SU-DHL-6 (cell line): Measurements from ENCODE around the gene ACAA1.

ENCODE experiments used
- H2AFZ ChIP-seq: fragments of 200-600 bp; sonication (generic); 2 replicates; pipeline ENCODE4 v1.6.1; 2014; ENCODE audit warnings: low read depth, mild to moderate bottlenecking, moderate library complexity, mixed read lengths, antibody characterized with exemption, low read length; ENCODE audit not compliant: severe bottlenecking
- H3F3A ChIP-seq: fragments of 200-600 bp; shearing (Covaris generic); 2 replicates; pipeline ENCODE4 v1.6.0; 2016; ENCODE audit warnings: antibody characterized with exemption, mild to moderate bottlenecking; ENCODE audit not compliant: insufficient read depth
- H3K27ac ChIP-seq: fragments of 200-600 bp; sonication (generic); 2 replicates; pipeline ENCODE4 v1.5.1; 2016; ENCODE audit warnings: low read depth, mild to moderate bottlenecking, low read length, moderate library complexity, mixed read lengths
- H3K27me3 ChIP-seq: fragments of 200-600 bp; sonication (generic), shearing (Covaris generic); 2 replicates; pipeline ENCODE4 v1.6.0; 2014; ENCODE audit warnings: mild to moderate bottlenecking, low read length
- H3K36me3 ChIP-seq: fragments of 200-600 bp; sonication (generic); 2 replicates; pipeline ENCODE4 v1.6.1; 2014; ENCODE audit warnings: mild to moderate bottlenecking, low read length, mixed read lengths
- H3K4me2 ChIP-seq: fragments of 300-600, 200-600 bp; shearing (Covaris generic), sonication (generic); 2 replicates; pipeline ENCODE4 v1.6.0; 2014; ENCODE audit warnings: low read length, low read depth, mild to moderate bottlenecking; ENCODE audit not compliant: poor library complexity, severe bottlenecking
- H3K4me3 ChIP-seq: fragments of 200-600 bp; sonication (generic); 2 replicates; pipeline ENCODE4 v1.5.1; 2014; ENCODE audit warnings: antibody characterized with exemption, low read length, mild to moderate bottlenecking, mixed read lengths; ENCODE audit not compliant: insufficient read depth, poor library complexity, severe bottlenecking
- H3K79me2 ChIP-seq: fragments of 200-600 bp; sonication (generic); 2 replicates; pipeline ENCODE4 v1.6.1; 2014; ENCODE audit warnings: mild to moderate bottlenecking, low read length, moderate library complexity; ENCODE audit not compliant: insufficient read depth
- H3K9ac ChIP-seq: fragments of 200-600 bp; sonication (generic); 2 replicates; pipeline ENCODE4 v1.7.0; 2014; ENCODE audit warnings: mild to moderate bottlenecking, low read length
- H3K9me2 ChIP-seq: fragments of 200-600 bp; sonication (generic); replicated peaks from 2 replicates; pipeline ENCODE4 v1.6.1; 2014; ENCODE audit warnings: low read length; ENCODE audit not compliant: insufficient read depth
- H3K9me3 ChIP-seq: fragments of 200-600 bp; sonication (generic); 2 replicates; pipeline ENCODE4 v1.6.1; 2014; ENCODE audit warnings: low read length, mixed read lengths; ENCODE audit not compliant: insufficient read depth
- H4K20me1 ChIP-seq: fragments of 200-600 bp; sonication (generic); 2 replicates; pipeline ENCODE4 v1.6.1; 2014; ENCODE audit warnings: low read depth, mild to moderate bottlenecking, antibody characterized with exemption, low read length, moderate library complexity, mixed read lengths
- CTCF ChIP-seq: fragments of 200-600 bp; sonication (generic); IDR thresholded peaks from one replicate; pipeline ENCODE4 v1.5.1; 2017; ENCODE audit warnings: antibody characterized with exemption, mild to moderate bottlenecking, low read length, moderate library complexity; ENCODE audit not compliant: insufficient read depth, poor library complexity, severe bottlenecking
- EZH2phosphoT487 ChIP-seq: fragments of 200-600 bp; sonication (generic), shearing (Covaris generic); conservative IDR thresholded peaks from 2 replicates; pipeline ENCODE4 v1.6.1; 2018; ENCODE audit warnings: mild to moderate bottlenecking, antibody characterized with exemption, low read length, moderate library complexity, mixed read lengths

The ACAA1 gene

GRCh38 chr3:38115645-38116427, 21.1 kb downstream of the ACAA1 start:
- TF ChIP-seq CTCF (no peak), EZH2phosphoT487 (no peak)
- Histone ChIP-seq H3K27ac (no peak overlapping the region), H4K20me1 (no peaks in the 10 kb centered on the region), H3K9me2 (no peaks in the 10 kb centered on the region), H2AFZ (no peak overlapping the region), H3K9me3 (no peaks in the 10 kb centered on the region), H3K4me3 (no peak overlapping the region), H3K79me2 (no peaks in the 10 kb centered on the region), H3F3A (no peaks in the 10 kb centered on the region), H3K36me3 (no peaks in the 10 kb centered on the region), H3K9ac (no peak overlapping the region), H3K27me3 (no peaks in the 10 kb centered on the region), H3K4me2 (no peak overlapping the region)

- no peaks in the 10 kb centered on the region for H3K36me3 ChIP-seq
- no peak overlapping the region for H3K9ac ChIP-seq
- H3K79me2 ChIP-seq: no peaks in the 10 kb centered on the region
- no peaks in the 10 kb centered on the region for H3K27me3 ChIP-seq
- H2AFZ ChIP-seq: no peak overlapping the region
- no peak overlapping the region for H3K4me2 ChIP-seq
- TF ChIP-seq CTCF: no peak
- TF ChIP-seq EZH2phosphoT487: no peak
- H3K9me2 ChIP-seq: no peaks in the 10 kb centered on the region
- no peaks in the 10 kb centered on the region for H3F3A ChIP-seq
- no peaks in the 10 kb centered on the region for H3K9me3 ChIP-seq
- H3K27ac ChIP-seq: no peak overlapping the region
- no peak overlapping the region for H3K4me3 ChIP-seq
- H4K20me1 ChIP-seq: no peaks in the 10 kb centered on the region
Measured at GRCh38 chr3:38114875-38115644, 21.9 kb downstream of the ACAA1 start.

- no peaks in the 10 kb centered on the region for H3F3A ChIP-seq
- H3K79me2 ChIP-seq: no peaks in the 10 kb centered on the region
- H3K36me3 ChIP-seq: no peaks in the 10 kb centered on the region
- H3K27me3 ChIP-seq: no peaks in the 10 kb centered on the region
- no peak overlapping the region for H3K9ac ChIP-seq
- TF ChIP-seq CTCF: no peak
- H3K9me2 ChIP-seq: no peaks in the 10 kb centered on the region
- H3K4me3 ChIP-seq: no peak overlapping the region
- no peak overlapping the region for H3K27ac ChIP-seq
- H4K20me1 ChIP-seq: no peaks in the 10 kb centered on the region
- H3K9me3 ChIP-seq: no peaks in the 10 kb centered on the region
- no peak overlapping the region for H3K4me2 ChIP-seq
- H2AFZ ChIP-seq: no peak overlapping the region
Measured at GRCh38 chr3:38114052-38114874, 22.7 kb downstream of the ACAA1 start.
